Left ventricle myocardium inferior (tissue), 1 donor: ENCODE data around the gene ANKRD34A. TPM values are rescaled to one million over a fixed set of nuclear protein-coding genes. Genes with fewer than 3 reads are reported as not detected.
A peak's percentile ranks its signal among the peaks of the same experiment; 100 is the strongest.

Experiments used
- DNase-seq: peaks from one replicate; pipeline ENCODE4 v3.0.0-alpha.2; 2020
- H3K27ac ChIP-seq: fragments of 200-600 bp; replicated peaks from 2 replicates; pipeline ENCODE4 v1.8.0; 2021
- H3K27me3 ChIP-seq: fragments of 200-600 bp; 2 replicates; pipeline ENCODE4 v1.8.0; 2021; ENCODE audit warnings: low read depth
- H3K36me3 ChIP-seq: fragments of 200-600 bp; 2 replicates; pipeline ENCODE4 v1.8.0; 2021
- H3K4me1 ChIP-seq: fragments of 200-600 bp; 2 replicates; pipeline ENCODE4 v1.8.0; 2021
- H3K4me3 ChIP-seq: fragments of 200-600 bp; 2 replicates; pipeline ENCODE4 v1.8.0; 2021; ENCODE audit warnings: mild to moderate bottlenecking, moderate library complexity
- H3K9me3 ChIP-seq: fragments of 200-600 bp; replicated peaks from 2 replicates; pipeline ENCODE4 v1.8.0; 2021
- CTCF ChIP-seq: fragments of 200-600 bp; IDR thresholded peaks from 2 replicates; pipeline ENCODE4 v1.8.0; 2021; ENCODE audit warnings: antibody characterized with exemption, mild to moderate bottlenecking, borderline replicate concordance
- intact Hi-C: fragments of 100-400 bp; cut with micrococcal nuclease; formaldehyde crosslinking; loops from one replicate; pipeline ENCODE4 v1.11.0; 2022
- total RNA-seq: library from RNA; stranded (reverse); fragmentation: NEBNext Ultra II Directional; extraction: Animal tissue kit (Norgen Biotek cat#: 25700); gene quantifications from one replicate; pipeline ENCODE4 v1.2.1, GENCODE V29; 2021
- donor health status: DM: no; HTN: yes; CAD: no; lungs with severe emphysema.

ANKRD34A gene
- total RNA-seq, 1 donor from 2014 or later = 0.66 TPM

- no peaks in the 10 kb centered on the region for H3K36me3 ChIP-seq
- peak overlapping the region; percentile 78 for H3K4me3 ChIP-seq
- no peaks in the 10 kb centered on the region for H3K27me3 ChIP-seq
- peaks cover 88% of the 10 kb centered on the region for H3K4me1 ChIP-seq
- peak; percentile 42 for DNase-seq
- TF ChIP-seq CTCF = no peak
- intact Hi-C loops = loop anchor here (10.0 kb wide), 1 partner anchor 107 kb away; the partner anchor contains the start of gene PIAS3
- peak overlapping the region; percentile 95 for H3K27ac ChIP-seq
- no peaks in the 10 kb centered on the region for H3K9me3 ChIP-seq
Observed at GRCh38 chr1:145961425-145962156, 2.8 kb downstream of the ANKRD34A start.

- Histone ChIP-seq H3K4me1 (peaks cover 93% of the 10 kb centered on the region), H3K9me3 (no peaks in the 10 kb centered on the region), H3K4me3 (peak overlapping the region; percentile 78), H3K27me3 (no peaks in the 10 kb centered on the region), H3K27ac (peak overlapping the region; percentile 95), H3K36me3 (no peaks in the 10 kb centered on the region)
- no peak for TF ChIP-seq CTCF
- intact Hi-C loops = loop anchor here (10.0 kb wide), 1 partner anchor 106 kb away; the partner anchor contains the start of gene PIAS3
- DNase-seq = no peak
Observed at GRCh38 chr1:145961109-145961424, 3.3 kb downstream of the ANKRD34A start.

GRCh38 chr1:145960468-145961108 lies 3.8 kb downstream of the ANKRD34A start:
- H3K9me3 ChIP-seq = no peaks in the 10 kb centered on the region
- TF ChIP-seq CTCF = peak; percentile 42
- intact Hi-C loops = loop anchor here (10.0 kb wide), 1 partner anchor 106 kb away; the partner anchor contains the start of gene PIAS3
- H3K36me3 ChIP-seq = no peaks in the 10 kb centered on the region
- peaks cover 94% of the 10 kb centered on the region for H3K4me1 ChIP-seq
- DNase-seq = peak; percentile 85
- peak overlapping the region; percentile 95 for H3K27ac ChIP-seq
- no peaks in the 10 kb centered on the region for H3K27me3 ChIP-seq
- peak overlapping the region; percentile 78 for H3K4me3 ChIP-seq

GRCh38 chr1:145959957-145960467 lies 4.4 kb downstream of the ANKRD34A start:
- intact Hi-C loops = loop anchor here (10.0 kb wide), 1 partner anchor 105 kb away; the partner anchor contains the start of gene PIAS3
- Histone ChIP-seq H3K36me3 (no peaks in the 10 kb centered on the region), H3K9me3 (no peaks in the 10 kb centered on the region), H3K27me3 (no peaks in the 10 kb centered on the region), H3K4me3 (peak overlapping the region; percentile 78), H3K4me1 (peaks cover 94% of the 10 kb centered on the region), H3K27ac (peak overlapping the region; percentile 95)
- no peak for TF ChIP-seq CTCF
- DNase-seq = no peak

DNA sequence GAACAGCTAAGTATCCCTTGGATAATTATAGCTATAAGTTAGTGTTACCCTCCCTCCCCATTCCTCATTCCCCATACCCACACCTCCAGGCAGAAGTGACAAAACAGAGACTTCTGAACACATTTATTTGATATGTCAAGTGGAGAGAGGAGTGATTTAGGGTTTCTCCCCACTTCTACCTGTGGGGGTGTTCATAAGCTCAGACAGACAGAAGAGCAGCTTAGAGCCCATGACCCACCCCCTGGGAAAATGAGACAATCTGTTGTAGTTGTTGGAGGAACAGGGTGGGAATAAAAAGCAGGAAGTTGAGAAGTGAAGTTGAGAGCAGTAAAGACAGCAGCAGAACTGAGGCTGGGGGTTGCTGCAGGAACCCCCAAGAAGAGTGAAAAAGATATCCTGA lies 5.0 kb downstream of the ANKRD34A start:
- Histone ChIP-seq H3K4me1 (peaks cover 95% of the 10 kb centered on the region), H3K9me3 (no peaks in the 10 kb centered on the region), H3K4me3 (no peak overlapping the region), H3K36me3 (no peaks in the 10 kb centered on the region), H3K27me3 (no peaks in the 10 kb centered on the region), H3K27ac (peak overlapping the region; percentile 95)
- intact Hi-C loops = no loop called here
- no peak for DNase-seq
- no peak for TF ChIP-seq CTCF
